HG03280 (cell line): Measurements from ENCODE around the gene GCN1.

ENCODE experiments used
- ATAC-seq: cut with Tn5 transposase; IDR thresholded peaks from one replicate; pipeline ENCODE4 v1.9.1; 2021; ENCODE audit warnings: mild to moderate bottlenecking, moderate library complexity; ENCODE audit not compliant: unreplicated experiment

Gene GCN1

DNA sequence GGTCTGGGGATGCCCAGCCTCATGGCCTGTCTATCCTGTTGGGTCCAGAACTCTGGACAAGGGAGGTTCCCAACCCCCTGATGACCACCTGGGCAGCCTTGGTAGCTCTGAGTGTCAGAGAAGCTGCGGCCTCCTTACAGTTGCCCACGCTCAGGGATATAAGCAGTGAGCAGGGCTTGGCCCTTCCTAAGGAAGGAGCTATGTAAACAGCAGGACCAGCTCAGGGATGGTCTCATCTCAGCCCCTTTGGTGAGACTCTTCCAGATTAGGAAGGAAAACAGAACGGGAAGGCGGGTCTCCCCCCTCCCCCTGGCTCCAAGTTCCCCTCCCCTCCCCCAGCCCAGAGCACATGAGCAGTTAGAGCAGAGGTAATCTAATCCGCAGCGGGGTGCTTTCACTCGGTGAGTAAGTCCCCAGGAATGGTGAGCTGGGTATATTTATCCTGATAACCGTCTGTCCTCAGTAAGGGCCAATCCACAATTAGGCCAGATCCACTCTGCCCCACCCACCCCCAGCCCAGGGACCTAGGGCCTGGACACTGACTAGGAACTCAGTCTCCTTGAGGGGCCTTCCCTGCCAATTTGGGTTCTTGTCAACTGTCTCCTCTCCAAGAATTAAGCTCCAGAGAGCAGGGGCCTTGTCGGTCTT lies 35.9 kb upstream of the GCN1 start:
- ATAC-seq: no peak

DNA sequence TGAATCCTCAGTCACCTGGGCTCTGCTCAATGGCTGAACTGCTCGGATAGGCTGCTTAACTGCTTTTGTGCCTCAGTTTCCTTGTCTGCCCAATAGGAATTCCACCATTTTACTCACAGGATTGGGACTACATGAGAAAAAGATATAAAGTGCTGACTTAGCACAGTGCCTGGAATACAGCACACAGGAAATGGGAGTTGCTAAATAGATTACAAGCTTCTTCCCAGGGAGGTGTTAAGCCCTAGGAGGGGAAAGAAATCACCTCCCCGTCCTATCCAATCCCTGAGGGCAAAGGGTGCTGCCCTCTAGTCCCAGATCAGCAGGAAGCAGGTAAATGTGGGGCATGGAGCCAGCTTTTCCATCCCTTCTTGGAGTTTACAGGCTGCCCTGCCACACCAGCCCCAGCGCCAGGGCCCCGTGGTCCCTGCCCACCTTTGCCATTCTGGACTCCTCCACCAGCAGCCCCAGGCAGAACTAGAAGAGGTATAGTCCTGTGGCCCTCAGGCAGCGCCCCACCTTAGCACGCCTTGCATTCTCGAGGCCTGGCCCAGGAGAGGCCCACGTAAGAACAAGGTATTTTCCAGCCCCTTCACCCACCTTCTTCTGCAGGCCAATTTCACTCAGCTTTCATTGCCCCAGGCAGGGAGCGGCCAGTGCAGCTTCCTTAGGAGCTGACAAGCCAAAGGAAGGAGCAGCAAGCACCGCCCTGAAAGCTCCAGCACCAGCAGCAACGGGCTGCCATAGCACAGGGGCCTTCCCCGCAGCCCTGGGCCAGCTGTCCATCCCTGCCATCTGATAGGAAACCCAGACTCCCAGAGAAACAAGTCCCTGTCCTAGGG lies 35.2 kb upstream of the GCN1 start:
- no peak for ATAC-seq

DNA sequence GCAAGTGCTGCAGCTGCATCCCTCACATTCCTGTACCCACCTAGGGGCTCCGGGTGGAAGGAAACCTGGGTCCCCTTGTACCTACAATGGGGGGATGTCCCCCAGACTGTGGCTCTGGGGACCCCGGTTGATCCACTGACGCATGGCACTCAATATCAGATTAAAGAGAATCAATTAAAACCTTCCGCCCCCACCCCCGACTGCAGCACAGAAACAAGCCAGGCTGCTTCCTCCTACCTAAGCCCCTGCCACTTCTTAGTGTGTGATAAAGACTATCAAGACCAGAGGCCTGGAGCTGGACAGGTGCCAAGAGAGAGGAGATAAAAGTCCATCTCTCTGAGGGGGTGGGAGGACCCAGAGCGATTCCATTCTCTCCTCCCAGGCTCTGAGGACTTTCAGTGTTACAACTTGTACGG lies 34.6 kb upstream of the GCN1 start:
- ATAC-seq: no peak

DNA sequence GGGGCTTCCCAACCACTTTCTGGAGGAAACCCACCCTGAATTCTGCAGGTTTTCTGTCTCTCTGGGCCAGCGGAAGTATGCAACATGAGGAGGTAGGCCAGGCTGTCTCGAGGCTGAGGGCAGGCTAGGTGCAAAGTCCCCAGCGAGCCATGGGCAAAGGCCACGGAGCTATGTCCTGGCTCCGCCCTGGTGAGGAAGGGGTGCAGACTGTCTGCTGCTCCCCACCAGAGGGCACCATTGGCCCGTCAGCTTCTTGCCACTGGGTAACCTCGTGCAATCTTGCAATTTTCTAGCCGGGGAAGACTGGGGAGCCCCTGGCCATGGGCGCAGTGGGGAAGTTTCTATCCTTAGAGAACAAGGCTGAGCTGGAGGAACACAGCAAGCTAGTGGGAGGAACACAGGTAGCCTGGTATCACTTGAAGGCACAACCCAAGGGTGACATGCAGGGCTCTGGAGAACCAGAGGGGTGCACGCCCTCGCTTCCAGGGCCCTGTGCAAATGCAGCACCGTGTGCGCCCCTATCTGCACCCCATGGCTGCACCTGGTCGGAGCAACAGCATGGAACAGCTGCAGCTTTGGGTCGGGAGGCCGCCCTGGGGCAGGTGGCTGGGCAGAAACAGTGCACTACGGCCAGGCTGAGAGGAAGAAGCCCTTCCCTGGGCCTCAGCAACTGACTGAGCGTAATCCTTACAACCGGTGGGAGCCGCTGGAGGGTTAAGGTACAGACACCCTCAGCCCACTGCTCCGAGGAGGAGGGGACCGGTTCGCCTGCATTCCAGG lies 34.0 kb upstream of the GCN1 start:
- peak; percentile 75 for ATAC-seq

DNA sequence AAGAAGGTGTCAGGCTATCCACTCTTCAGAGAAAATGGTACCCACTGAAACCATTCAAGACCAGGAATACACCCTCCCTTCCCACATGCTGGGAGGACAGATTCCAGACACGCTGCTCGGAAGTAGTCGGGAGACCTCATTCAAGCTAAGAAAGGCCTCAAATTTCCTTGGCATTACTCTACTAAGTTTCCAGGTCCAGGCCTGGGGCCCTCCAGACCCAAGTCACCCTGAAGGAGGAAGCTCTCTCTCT lies 33.5 kb upstream of the GCN1 start:
- no peak for ATAC-seq

DNA sequence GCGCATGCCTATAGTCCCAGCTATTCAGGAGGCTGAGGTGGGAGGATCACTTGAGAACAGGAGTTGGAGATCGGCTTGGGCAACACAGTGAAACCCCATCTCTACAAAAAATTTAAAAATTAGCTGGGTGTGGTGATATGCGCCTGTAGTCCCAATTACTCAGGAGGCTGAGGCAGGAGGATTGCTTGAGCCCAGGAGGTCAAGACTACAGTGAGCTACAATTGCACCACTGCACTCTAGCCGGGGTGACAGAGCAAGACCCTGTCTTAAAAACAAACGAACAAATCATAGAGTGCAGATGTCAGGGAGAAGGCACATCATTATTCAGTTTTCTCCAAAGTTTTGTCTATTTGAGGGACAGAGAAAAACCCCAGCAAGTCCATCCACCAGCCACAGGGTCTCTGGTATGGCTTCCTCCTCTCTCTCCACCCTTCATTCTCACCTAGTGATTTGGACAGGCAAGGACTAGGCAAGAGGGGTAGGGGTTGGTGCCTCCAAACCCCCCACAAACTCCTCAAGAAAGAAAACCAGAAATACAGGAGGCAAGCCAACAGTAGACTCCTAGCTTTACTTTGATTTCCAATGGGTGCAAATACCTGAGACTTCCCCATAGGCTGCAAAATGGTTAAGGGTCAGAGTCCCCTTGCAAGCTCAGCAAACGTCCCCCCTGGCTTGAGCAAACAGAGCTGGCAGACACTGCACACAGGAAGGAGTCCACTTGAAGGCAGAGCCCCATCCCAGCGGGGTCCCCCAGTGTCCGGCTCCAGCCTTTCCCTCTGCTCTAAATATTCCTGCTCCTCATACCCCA lies 32.9 kb upstream of the GCN1 start:
- ATAC-seq: no peak

DNA sequence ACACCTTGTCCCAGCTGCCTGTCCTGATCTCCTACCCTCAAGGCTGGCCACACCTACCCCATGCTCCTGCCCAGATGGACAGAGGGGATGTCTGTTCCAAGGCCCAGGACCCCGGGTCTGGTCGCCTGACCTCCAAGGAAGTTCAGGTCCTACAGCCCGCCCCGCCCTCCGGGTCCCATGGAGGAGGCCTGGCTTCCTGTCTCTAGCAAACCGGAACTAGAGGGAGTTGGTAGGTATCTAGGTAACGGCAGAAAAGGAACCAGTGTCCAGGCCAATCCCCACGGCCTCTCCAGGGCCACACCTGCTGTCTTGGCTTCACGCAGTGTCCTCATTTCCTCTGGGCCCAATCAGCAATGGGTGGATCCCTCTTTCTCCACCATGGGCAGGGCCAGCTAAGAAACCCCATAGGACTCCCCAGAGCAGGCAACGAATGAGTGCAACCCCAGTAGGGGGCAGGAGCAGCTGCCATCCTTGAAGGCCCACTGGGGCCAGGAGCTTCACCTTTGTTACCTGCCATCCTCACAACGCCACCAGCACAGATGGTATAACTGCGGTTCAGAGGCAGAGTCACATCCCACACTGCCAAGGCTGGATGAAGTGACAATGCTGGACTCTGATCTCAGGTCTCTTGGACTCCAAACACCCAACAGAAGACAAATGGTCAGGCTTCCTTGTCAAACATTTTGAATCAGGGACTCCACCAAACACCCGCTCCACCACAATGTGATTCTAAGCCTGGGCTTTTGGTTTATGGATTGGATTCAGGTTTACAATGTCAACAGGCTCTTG lies 31.5 kb upstream of the GCN1 start:
- no peak for ATAC-seq

DNA sequence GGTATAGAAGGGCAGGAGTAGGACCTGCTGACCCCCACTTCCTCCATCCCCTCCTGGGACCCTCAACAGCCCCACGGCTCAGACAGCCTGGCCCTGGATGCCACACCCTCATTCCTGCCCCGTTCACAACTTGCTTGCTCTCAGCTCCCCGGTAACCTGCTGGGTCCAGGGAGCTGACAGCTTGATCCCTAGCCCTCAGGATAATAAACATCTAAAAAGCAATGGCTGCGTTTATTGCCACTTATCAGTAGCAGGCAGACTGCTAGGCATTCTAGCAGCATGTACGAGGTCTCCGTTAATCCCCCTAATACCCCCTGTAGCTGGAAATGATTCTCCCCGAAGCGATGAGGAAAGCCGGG lies 30.7 kb upstream of the GCN1 start:
- no peak for ATAC-seq

DNA sequence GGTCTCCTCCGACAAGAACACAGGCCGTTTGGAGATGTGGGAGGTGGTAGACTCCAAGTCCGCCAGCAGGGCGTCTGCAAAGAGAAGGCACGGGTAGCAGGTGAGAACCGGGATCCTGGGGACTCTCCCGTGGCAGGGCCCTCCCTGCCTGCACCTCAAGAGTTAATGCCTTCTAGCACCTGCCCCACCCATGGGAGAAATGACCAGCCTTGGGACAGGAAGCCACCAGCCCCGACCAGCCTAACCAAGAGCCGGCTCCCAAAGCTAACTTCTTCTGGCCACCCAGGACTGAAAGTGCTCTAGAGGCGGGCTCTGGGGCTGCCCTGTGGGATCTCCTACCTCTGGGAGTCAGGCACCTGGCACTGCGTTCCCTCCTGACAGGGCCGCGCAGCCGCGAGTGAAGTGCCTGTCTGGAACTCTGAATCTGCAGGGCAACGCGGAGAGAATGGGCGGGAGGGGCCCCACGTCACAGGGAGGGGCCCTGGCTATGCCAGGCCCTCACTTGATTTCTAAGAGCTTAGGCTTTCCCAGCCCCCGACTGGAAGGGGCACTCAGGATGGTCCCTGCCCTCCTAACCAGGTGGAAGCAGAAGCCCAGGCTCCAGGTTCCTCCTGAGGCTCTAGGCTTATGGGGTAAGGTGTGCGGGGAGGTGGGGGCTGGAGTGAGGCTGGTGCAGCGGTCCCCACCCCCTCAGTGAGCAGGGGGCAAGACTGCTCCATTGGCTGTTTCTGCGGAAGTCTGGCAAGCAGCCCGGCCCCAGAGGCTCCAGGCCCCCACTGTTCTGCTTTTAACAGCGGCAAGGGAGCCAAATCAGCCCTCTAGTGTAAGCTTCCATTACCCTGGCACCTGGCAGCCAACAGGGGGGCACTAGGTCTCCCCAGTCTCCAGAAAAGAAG lies 30.0 kb upstream of the GCN1 start:
- no peak for ATAC-seq

DNA sequence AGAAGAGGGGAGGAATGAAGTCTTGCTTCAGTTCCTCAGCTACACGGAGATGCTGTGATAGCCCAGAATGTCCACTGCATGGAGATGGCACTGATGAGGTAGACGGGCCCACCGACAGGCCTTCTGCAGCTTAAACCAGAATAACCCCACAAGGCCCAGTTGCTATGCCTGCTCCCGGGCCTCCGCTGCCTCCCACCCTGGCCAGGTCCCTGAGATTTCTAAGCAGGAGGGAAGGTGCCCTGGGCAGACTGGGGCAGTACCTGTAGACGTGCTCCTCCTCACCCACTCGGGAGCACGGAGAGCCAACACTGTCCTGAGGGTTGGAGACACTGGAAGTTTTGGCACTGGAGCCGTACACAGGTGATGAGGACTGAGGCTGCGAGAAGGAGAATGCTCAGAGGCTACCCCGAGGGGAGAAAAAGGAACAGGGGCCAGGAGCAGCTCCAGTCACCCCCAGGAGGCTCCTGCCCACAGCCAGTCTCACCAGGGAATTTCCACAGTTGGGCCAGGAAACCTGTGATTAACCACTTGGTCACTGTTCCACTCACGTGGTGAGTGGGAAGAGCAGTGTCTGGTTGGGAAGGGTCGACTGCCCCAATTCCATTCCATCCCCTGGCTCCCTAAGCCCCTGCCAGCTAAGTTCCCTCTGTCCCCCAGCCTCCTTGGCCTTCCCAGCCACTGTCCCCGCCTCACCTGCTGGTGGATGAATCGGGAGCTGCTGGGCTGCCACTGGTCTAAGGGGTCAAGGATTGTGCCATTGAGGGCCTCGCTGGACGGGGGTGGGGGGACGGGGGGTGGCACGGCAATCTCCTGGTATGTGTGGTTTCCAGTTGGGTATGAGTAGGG lies 29.2 kb upstream of the GCN1 start:
- no peak for ATAC-seq

DNA sequence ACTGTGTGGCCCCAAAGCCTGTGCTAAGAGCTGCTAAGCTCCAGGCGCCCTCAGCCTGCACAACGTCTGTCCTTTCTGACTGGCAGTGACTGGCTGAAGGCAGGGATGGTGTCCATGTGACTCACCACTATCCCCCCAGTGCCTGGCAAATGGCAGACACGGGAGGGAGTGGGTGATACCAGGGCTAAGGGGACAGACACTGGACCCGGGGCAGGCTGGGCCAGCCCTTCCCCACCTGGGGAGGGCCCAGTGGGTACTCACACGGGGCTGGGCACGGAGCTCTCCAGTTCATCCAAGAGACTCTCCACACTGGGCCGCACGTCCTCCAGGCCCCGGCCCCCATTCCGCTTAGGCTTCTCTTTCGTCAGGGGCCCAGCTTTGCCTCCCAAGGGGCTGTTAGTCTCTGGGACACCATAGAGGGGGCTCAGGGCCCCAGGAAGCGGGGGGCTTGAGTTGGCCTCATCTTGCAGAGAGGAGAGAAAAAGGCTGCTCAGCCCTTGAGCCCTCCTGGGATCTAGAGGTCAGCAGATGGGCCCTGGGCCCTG lies 27.8 kb upstream of the GCN1 start:
- ATAC-seq: no peak

DNA sequence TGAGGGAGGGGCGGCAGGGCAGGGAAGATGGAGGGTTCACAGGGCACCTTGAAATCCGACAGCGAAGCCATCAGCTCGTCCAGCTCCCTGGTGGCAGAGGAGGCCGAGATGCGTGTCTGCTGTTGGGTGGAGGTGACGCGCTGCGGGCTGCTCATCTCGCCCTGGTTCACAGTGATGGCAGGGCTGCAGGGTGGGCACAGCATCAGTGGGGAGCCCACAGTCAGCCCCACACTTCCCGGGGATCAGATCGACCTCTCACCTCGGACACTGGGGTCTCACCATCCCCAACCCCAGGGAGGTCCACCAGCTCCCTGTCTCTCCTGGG lies 27.0 kb upstream of the GCN1 start:
- ATAC-seq: no peak

DNA sequence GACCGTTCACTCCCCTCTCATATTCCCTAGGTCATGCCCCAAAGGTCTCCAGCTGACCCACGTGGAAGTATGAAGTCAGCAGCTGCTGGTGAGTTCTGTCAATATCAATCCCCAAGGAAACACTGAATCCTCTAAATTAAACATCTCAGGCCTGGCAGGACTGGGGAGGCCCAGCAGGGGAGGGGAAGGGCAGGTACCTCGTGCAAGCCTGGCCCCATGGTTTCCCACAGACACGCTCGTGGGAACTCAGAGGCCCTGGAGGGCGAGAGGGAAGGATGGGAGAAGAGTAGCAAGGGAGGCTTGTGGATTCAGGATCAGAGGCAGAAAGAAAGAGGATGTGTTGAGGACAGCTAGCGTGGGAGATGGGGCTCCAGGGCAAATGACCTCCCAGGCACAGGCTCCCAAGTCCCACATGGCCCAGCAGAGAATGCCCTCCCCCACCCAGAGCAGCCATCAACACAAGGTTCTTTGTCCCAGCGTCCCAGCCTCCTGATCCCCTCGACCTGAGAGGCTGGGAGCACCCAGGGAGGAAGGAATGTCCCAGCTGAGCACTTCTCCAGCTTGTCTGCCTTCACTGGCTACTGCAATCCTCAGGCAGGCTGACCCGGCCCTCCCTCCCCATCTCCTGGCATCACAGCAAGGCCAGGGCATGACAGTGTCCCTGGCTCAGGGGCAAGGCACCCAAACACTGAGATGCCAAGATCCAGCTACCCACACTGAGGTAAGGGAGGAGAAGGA lies 26.5 kb upstream of the GCN1 start:
- no peak for ATAC-seq

DNA sequence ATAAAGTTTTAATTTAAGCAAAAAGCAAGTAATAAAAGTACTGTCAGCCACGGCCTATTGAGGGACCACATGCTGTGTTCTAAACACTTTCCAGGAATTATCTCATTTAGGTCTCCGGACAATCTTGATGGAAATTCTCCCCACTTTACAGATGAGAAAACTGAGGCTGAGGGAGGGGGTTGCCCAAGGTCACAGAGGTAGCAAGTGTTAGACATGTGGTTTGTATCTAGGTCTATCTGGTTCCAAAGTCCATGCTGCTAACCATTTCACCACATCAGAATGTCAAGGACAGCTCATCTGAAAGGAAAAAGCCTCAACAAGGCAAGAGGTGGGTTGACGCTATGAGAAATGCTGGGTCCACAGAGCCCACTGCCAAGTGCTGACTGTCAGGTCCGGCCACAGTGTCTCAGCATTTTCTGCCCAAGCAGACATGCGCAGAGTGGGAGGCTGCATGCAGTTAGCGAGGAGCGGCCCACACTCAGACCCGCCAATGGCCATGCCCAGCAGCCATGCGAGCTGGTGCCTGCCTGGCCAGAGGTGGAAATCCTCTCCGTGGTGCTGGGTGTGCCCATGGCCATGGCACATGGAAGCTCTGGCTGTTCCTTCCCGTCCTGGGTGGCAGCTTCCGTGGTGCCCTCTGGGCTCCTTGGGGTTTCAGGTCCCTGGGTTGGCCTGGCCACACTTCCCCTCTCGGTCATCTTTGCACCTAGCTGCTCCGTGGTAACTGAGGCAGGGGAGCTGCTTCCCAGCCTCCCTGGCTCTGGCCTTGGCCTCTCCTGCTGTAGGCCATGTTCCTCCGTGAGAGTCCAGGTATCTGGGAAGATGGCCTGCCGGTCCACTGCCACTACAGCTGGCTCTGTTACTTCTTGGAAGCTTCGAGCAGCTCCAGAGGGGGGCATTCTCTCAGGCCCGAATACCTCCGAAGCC lies 24.4 kb upstream of the GCN1 start:
- no peak for ATAC-seq

DNA sequence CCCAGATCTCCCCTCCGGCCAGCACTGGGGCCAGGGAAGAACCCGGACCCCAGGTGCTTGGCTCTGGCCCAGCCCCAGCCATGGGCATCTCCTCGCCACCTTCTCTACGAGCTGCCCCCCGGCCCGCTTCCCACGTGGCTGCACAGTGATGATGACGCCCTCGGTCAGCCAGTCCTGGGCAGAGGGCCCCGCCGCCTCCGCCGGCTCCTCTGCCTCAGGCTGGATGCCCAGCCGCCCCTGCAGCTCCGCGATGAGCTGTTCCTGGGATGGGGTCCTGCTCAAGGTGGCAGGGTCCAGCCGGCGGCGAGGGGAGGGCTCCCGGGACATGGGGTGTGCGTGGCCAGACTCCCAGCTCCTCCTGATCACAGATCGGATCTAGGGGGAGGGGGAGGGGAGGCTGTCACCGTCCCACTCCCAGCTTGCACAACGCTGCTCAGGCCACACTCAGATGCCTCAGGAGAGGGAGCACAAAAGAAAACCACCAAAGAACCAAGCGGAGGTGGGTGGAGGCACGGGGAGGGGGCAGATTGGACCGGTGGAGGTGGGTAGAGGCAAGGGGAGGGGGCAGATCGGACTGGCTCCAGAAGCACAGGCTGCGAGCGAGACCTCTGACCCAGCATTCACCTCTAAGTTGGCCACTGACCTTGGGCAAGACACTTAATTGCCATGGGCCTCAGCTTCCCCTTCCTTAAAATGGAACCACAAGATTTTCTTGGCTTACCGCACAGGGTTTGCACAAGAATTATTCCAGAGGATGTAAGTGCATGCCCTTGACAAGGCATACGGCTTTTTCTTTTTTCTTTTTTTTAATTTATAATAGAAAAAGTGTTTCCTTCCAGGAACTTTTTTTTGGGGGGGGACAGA lies 22.5 kb upstream of the GCN1 start:
- no peak for ATAC-seq
